Vagina (tissue), 2 donors: Measurements from ENCODE around the gene ZSCAN1. TPM values are rescaled to one million over a fixed set of nuclear protein-coding genes. Genes with fewer than 3 reads are reported as not detected.

ENCODE experiments used
- DNase-seq, 2 donors: peaks; one replicate each; pipeline ENCODE4 v3.0.0-alpha.2; 2017; ENCODE audit errors: extremely low spot score in 2 of 2
- H3K27ac ChIP-seq: fragments of 200-600 bp; sonication (generic); one replicate; pipeline ENCODE4 v1.5.1; 2019
- H3K27me3 ChIP-seq: fragments of 200-600 bp; sonication (generic); one replicate; pipeline ENCODE4 v1.5.1; 2019
- H3K36me3 ChIP-seq, 2 donors: fragments of 200-600 bp; sonication (generic); one replicate each; pipeline ENCODE4 v1.5.1; 2017 to 2019
- H3K4me1 ChIP-seq: fragments of 200-600 bp; sonication (generic); one replicate; pipeline ENCODE4 v1.5.1; 2019
- H3K4me3 ChIP-seq, 2 donors: fragments of 200-600 bp; sonication (generic); 1 replicate in 1 of 2; 2 replicates in 1 of 2; pipeline ENCODE4 v1.5.1; 2016 to 2019
- H3K9me3 ChIP-seq: fragments of 200-600 bp; sonication (generic); one replicate; pipeline ENCODE4 v1.5.1; 2019
- POLR2A ChIP-seq, 2 donors: fragments of 450-650 bp; IDR thresholded peaks; one replicate each; pipeline ENCODE4 v1.6.1; 2017; ENCODE audit warnings: antibody characterized with exemption in 2 of 2, mild to moderate bottlenecking in 2 of 2, moderate library complexity in 2 of 2
- POLR2AphosphoS5 ChIP-seq, 2 donors: sonication (generic); formaldehyde crosslinking; IDR thresholded peaks; one replicate each; pipeline ENCODE4 v1.9.0; 2017; ENCODE audit warnings: antibody characterized with exemption in 2 of 2, mild to moderate bottlenecking in 2 of 2, low read depth in 1 of 2; ENCODE audit not compliant: insufficient read depth in 1 of 2
- intact Hi-C: fragments of 100-400 bp; cut with DNase I; formaldehyde crosslinking; loops from one replicate; pipeline ENCODE4 v1.15.1; 2023
- total RNA-seq: library from RNA; depleted of rRNA; stranded (reverse); fragments of >200 nt; gene quantifications from one replicate; pipeline ENCODE4 v1.2.3, GENCODE V29; 2016
- TF ChIP-seq, protein P1 (sequence below), 3 experiments: fragments of 450-650 bp in 2 of 3; fragments of 200-600 bp in 1 of 3; sonication (generic) in 1 of 3; IDR thresholded peaks; one replicate each; pipeline ENCODE4 v1.5.1; 2017 to 2019; ENCODE audit warnings: antibody characterized with exemption in 3 of 3, mild to moderate bottlenecking in 2 of 3, moderate library complexity in 2 of 3

Gene ZSCAN1
- total RNA-seq, 1 donor from 2014 or later: not detected

DNA sequence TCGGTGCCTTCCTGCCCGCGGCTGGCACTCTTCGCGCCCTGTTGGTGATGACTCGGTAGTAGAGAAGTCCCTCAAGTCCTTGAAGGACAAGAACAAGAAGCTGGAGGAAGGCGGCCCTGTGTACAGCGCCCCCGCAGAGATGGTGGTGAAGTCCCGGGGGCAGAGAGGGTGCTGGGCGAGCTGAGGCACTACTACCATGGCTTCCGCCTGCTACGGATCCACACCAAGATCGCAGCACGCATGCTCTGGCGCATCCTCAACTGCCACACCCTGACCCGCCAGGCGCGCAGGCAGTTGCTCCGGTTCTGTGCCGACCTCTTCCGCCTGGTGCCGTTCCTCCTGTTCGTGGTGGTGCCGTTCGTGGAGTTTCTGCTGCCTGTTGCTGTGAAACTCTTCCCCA, 11.1 kb downstream of the ZSCAN1 start:
- H3K36me3 ChIP-seq: no peaks in the 10 kb centered on the region
- TF ChIP-seq POLR2AphosphoS5 (IDR thresholded peaks at IDR 0.05; ENCODE audit: insufficient read depth in 1 of 2, low read depth in 1 of 2) (no peak), POLR2A (IDR thresholded peaks at IDR 0.05) (no peak)
- TF ChIP-seq, protein P1, sequence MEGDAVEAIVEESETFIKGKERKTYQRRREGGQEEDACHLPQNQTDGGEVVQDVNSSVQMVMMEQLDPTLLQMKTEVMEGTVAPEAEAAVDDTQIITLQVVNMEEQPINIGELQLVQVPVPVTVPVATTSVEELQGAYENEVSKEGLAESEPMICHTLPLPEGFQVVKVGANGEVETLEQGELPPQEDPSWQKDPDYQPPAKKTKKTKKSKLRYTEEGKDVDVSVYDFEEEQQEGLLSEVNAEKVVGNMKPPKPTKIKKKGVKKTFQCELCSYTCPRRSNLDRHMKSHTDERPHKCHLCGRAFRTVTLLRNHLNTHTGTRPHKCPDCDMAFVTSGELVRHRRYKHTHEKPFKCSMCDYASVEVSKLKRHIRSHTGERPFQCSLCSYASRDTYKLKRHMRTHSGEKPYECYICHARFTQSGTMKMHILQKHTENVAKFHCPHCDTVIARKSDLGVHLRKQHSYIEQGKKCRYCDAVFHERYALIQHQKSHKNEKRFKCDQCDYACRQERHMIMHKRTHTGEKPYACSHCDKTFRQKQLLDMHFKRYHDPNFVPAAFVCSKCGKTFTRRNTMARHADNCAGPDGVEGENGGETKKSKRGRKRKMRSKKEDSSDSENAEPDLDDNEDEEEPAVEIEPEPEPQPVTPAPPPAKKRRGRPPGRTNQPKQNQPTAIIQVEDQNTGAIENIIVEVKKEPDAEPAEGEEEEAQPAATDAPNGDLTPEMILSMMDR (IDR thresholded peaks at IDR 0.05): no peak
- no peak overlapping the region for H3K27ac ChIP-seq
- no peak for DNase-seq
- H3K9me3 ChIP-seq: peaks cover 17% of the 10 kb centered on the region
- intact Hi-C loops: no loop called here
- H3K4me3 ChIP-seq: no peak overlapping the region
- no peaks in the 10 kb centered on the region for H3K27me3 ChIP-seq
- no peaks in the 10 kb centered on the region for H3K4me1 ChIP-seq

DNA sequence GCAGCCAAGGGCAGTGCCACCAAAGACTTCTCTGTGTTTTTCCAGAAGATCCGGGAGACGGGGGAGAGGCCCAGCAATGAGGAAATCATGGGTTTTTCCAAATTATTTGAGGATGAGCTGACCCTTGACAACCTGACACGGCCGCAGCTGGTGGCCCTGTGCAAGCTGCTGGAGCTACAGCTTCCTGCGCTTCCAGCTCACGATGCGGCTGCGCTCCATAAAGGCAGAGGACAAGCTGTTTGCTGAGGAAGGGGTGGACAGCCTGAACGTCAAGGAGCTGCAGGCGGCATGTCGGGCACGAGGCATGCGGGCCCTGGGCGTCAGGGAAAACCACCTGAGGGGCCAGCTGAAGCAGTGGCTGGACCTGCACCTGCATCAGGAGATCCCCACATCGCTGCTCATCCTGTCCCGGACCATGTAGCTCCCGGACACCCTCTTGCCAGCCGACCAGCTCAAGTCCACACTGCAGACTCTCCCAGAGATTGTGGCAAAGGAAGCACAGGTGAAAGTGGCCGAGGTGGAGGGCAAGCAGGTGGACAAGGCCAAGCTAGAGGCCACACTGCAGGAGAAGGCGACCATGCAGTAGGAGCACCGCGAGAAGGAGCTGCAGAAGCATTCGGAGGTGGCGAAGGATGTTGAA, 11.7 kb downstream of the ZSCAN1 start:
- intact Hi-C loops: no loop called here
- no peak overlapping the region for H3K4me3 ChIP-seq
- peaks cover 20% of the 10 kb centered on the region for H3K9me3 ChIP-seq
- no peaks in the 10 kb centered on the region for H3K4me1 ChIP-seq
- H3K27me3 ChIP-seq: no peaks in the 10 kb centered on the region
- no peaks in the 10 kb centered on the region for H3K36me3 ChIP-seq
- H3K27ac ChIP-seq: no peak overlapping the region
- TF ChIP-seq POLR2AphosphoS5 (IDR thresholded peaks at IDR 0.05; ENCODE audit: insufficient read depth in 1 of 2, low read depth in 1 of 2): no peak
- no peak for DNase-seq

DNA sequence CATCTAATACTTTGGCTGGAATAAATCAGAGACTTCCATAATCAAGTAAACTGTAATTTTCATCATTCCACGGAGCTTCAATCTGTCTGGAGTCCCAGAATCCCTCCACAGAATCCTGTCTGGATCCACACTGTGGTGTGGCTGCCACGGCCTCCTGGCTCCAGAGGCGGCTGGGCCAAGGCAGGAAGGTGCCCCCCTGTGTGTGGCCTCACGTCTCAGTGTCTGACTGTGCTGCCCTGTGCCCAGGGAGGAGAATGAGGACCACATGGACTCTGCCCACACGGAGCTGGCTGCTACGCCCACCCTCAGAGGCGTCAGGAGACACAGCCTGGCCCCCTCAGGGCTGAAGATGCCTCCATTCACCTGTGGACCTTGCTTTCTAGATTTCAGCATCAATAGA, 13.0 kb downstream of the ZSCAN1 start:
- Histone ChIP-seq H3K4me1 (no peaks in the 10 kb centered on the region), H3K9me3 (peaks cover 20% of the 10 kb centered on the region), H3K4me3 (no peak overlapping the region), H3K27me3 (no peaks in the 10 kb centered on the region), H3K36me3 (no peaks in the 10 kb centered on the region), H3K27ac (no peak overlapping the region)
- intact Hi-C loops: no loop called here
- no peak for DNase-seq
- TF ChIP-seq, protein P1 (IDR thresholded peaks at IDR 0.05): no peak
- no peak for TF ChIP-seq POLR2AphosphoS5 (IDR thresholded peaks at IDR 0.05; ENCODE audit: insufficient read depth in 1 of 2, low read depth in 1 of 2)
- no peak for TF ChIP-seq POLR2A (IDR thresholded peaks at IDR 0.05)

DNA sequence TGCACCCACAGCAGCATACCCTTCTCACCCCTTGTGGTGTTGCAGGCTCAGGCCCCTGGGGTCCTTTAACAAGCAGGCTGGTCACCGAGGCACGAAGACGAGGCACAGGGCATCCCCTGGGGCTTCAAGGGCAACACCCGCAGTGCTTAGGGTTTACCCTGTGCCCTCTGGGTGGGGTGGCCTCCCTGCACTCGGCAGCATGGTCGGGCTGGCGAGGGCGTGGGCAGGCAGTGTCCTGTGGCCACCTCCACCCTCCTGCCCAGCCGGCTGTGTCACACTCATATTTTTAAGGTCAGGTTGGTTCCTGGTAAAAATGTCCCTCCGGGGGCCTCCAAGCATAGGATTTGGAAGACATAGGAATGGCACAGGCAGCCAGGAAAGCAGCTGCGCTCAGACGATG, 13.8 kb downstream of the ZSCAN1 start:
- no peak overlapping the region for H3K27ac ChIP-seq
- intact Hi-C loops: no loop called here

DNA sequence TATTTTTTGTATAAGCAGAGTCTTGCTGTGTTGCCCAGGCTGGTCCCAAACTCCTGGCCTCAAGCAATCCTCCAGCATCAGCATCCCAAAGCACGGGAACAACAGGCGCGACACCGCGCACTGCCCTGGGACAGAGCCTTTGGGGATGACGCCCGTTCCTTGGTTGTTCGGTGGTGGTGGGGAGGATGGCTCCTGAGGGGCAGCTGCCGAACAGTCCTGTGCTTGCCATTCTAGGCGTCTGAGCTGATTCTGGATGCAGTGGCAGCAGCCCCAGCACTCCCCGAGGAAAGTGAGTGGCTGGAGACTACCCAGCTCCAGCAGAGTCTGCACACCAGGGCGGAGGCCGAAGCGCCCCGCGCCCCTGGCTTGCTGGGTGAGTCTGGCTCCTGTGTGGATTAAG, 18.4 kb downstream of the ZSCAN1 start:
- no peaks in the 10 kb centered on the region for H3K4me1 ChIP-seq
- no peak overlapping the region for H3K27ac ChIP-seq
- H3K36me3 ChIP-seq: no peaks in the 10 kb centered on the region
- TF ChIP-seq, protein P1 (IDR thresholded peaks at IDR 0.05): no peak
- TF ChIP-seq POLR2A (IDR thresholded peaks at IDR 0.05): no peak
- intact Hi-C loops: no loop called here
- H3K4me3 ChIP-seq: no peak overlapping the region
- DNase-seq: no peak
- H3K27me3 ChIP-seq: no peaks in the 10 kb centered on the region
- H3K9me3 ChIP-seq: peaks cover 13% of the 10 kb centered on the region

More for the DNA sequence above, 13.8 kb downstream of the ZSCAN1 start:
- TF ChIP-seq, protein P1 (IDR thresholded peaks at IDR 0.05): no peak
- no peak for TF ChIP-seq POLR2AphosphoS5 (IDR thresholded peaks at IDR 0.05; ENCODE audit: insufficient read depth in 1 of 2, low read depth in 1 of 2)
- Histone ChIP-seq H3K9me3 (peaks cover 18% of the 10 kb centered on the region), H3K36me3 (no peaks in the 10 kb centered on the region), H3K4me1 (no peaks in the 10 kb centered on the region), H3K27me3 (no peaks in the 10 kb centered on the region), H3K4me3 (no peak overlapping the region)
- DNase-seq: no peak
